Non-pigmented ciliary epithelial cell (primary cell): ENCODE results near the gene CAVIN2.
"Not testable (repeated sequence)": the region's sequence is repeated elsewhere in the genome, so short reads cannot be mapped to it uniquely, and the experiment has no call there.

Experiments
- DNase-seq: peaks from one replicate; pipeline ENCODE4 v3.0.0-alpha.2; 2010; ENCODE audit warnings: low read depth

CAVIN2 gene

DNA sequence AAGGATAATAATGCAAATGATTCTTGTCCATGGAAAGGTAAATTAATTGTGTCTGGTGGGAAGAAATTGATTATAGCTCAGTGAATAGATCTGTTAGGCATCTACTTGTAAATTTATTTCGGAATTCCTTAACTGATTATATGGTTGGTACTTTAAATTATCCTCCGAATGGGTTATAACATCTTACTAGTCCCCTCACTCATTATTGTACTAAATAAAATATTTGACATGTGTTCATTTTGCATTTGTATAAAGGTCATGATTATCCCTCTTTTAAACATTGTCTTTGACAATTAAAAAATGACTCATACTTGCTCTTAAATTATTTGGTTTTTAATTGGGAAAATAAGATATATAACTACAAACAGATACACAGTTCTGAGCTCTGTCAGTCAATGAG lies 47.4 kb downstream of the CAVIN2 start:
- no peak for DNase-seq

DNA sequence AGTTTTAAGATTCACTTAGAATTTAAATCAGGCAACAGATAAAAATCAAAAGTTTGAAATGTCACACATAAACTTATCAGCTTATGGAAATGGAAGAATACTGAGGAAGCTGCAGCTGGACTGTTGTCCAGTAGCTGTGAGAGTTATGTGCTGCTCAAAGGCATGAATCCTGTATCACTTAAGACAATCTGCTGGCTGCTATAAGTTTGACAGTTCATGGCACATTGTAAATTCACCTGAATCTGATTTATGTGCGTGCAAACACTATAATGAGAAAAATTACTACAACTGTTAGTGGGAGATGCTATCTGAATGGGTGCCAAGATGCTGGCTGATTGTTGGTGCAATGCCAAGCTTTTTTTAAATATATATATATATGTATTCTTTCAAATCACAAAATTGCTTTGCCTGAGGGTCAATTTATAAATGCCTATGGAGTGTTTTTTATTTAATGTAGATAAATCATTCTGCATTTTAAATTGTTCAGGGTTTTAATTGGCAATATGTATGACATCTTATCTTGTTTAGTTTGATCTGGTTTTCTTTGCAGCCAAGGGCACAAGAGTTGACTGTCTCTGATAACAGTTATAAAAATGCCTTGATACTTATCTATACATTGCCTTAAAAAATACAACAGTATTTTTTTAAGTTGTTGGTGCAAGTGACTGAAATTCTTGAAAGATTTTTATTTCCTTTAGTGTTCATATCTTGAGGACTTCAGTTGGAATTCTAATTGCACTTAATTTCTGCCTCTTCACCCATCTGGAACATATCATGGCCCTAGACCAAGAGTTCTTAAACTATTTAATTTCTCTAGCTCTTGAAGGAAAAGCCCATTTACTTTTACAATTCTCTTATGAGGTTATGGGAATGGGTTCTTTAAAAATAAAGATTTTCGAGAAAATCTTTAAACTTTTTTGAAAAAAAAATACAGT lies 48.7 kb downstream of the CAVIN2 start:
- no peak for DNase-seq

DNA sequence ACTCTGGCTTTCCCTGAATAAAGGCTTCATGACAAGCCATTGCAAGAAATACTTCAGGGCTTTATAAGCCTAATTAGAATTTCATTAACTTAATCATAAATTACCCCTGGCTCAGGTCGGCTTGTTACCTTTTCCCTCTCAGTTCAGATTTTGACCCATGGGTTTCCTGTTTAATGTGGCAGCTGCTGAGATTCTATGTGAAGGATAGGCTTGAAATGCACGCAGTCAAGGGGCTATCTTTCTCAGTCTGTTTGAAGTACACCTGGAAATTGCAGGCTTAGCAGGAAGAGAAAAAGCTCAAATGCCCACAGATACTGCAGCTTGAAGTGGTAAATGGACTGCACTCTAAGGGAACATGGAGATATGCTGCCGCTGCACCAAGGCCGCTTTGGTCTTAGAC lies 49.4 kb downstream of the CAVIN2 start:
- DNase-seq, result no peak

DNA sequence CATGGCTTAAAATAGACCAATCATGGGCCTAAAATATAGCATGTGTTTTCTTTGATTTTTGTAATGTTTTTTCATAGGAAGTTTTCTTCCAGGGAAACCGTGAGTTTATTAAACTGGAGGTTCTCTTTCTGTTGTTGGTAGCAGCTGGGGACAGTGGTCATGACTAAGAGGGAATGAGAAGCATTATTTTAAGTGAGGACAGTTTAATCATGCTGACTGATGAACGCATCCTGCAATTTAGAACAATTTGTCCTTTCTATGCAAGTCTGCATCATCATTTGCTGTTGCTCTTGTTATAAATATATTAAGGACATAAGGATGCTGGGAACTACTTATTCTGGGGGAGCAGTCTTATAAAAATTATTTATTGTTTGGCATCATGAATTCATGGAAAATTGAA lies 51.2 kb downstream of the CAVIN2 start:
- no peak for DNase-seq

DNA sequence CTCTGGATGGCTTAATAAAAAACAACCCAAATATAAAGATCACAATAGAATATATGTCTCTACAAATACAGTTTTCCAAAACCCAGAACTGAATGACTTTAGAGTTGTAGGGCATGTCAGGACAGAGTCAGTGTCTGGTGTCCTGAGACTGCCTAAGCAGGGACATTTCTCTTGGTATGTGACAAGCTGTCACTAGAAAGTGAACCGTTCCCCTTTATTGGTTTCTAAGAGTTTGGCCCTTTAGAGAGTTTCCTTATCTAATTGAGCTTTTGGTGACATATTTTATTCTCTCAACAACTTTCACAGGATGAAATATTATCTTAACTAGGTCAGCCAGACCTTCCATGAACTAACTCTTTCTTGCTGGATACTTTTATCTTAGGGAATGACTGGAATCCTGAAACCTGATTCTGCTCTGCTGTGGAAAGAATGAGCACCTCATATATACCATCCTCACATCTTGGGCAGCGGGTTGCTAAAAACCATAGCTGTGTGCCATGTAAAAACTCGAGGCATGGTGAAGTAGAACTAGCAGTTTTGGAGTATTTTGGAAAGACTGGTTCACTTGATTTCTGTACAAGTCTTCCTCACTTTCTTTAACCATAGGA lies 54.8 kb downstream of the CAVIN2 start:
- no peak for DNase-seq

DNA sequence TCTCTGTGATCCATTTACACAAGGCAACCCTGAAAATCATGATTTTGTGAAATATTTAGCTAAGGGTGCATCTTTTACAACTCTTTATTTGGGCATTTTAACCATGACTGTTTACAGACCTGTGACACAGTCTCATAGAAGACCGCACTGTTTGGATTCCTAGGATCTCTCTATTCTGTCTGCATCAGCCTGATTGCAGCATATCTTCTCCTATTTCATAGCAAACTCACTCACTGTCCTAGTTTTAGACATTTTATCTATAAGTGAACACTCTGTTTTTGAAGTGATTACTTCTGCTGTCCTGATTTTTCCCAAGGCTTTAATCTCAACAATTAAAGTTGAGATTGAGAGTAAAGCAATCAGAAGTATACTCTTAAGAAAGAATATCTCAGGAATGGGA lies 56.2 kb downstream of the CAVIN2 start:
- no peak for DNase-seq

DNA sequence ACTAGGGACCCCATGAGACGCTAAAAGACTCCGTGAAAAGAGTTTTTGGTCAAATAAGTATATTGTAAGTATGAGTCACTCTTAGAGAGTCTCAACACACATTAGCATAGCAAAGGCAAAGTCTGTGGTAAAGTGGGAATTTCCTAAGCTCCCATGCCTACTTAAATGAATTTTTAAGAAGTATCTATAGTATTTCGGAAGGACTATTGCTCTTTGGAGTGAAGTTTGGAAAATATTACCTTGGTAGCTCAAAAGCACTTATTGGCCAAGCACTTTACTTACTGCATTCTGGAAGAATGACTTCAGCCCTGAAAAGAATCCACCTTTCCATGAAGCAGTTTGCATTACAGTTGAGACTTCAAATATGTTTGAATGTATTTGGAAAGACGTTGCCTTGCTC lies 57.1 kb downstream of the CAVIN2 start:
- no peak for DNase-seq

DNA sequence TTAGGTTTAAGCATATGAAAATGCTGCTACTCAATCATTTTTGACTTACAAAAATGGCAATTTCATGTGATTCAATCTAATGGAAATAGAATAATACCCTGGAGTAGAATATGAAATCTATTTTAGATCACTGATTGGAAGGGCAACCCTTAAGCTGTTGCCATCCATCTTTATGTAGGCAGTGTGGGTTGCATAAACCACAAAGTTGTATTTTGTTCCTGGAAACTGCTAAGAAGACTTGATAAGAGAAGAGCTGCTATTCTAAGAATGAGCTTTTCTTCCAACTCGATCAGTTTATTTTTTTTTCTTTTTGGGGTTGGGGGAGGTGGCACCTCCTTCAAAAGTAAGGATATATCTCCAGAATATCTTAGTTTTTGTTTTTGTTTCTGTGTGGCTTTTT lies 60.2 kb downstream of the CAVIN2 start:
- DNase-seq, result no peak

DNA sequence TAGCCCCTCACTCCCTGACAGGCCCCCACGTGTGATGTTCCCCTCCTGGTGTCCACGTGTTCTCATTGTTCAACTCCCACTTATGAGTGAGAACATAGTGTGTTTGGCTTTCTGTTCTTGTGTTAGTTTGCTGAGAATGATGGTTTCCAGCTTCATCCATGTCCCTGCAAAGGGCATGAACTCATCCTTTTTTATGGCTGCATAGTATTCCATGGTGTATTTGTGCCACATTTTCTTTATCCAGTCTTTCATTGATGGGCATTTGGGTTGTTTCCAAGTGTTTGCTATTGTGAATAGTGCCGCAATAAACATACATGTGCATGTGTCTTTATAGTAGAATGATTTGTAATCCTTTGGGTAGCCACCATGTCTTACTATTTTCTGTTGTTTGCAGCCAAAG lies 61.2 kb downstream of the CAVIN2 start:
- DNase-seq, result not testable (repeated sequence)
